Measurements from ENCODE around the gene ST6GALNAC5.

The ST6GALNAC5 gene

GRCh38 chr1:77031106-77031662 lies 163.9 kb downstream of the ST6GALNAC5 start:
- peaks cover 35% of the 10 kb centered on the region for H3K4me1 ChIP-seq (ENCODE audit: insufficient read depth, low read length)
- H3K27me3 ChIP-seq (ENCODE audit: insufficient read depth, low read length): no peaks in the 10 kb centered on the region
- H3K36me3 ChIP-seq (ENCODE audit: insufficient read depth, low read length): no peaks in the 10 kb centered on the region
- H3K4me3 ChIP-seq (ENCODE audit: low read length): no peak overlapping the region
- H2AFZ ChIP-seq (ENCODE audit: low read depth, low read length): no peak overlapping the region
- H3K9me3 ChIP-seq (ENCODE audit: low read length): no peaks in the 10 kb centered on the region

DNA sequence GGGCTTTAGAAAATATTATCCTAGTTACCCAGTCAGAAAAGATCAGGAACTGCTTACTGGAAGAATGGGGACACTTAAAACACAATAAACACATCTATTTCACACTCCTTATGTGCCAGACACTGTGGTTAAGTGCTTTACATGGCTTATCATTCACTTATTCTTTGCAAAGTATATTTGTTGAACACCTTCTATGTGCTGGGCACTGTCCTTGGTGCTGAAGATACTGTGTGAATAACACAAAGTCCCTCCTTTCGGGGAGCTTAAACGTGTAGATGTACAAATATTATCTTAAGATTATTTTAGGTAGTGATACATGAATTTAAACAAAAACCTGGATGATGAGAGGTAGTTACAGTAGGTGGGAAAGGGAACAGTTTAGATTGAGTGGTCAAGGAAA lies 169.3 kb downstream of the ST6GALNAC5 start:
- H3K9me3 ChIP-seq (ENCODE audit: low read length): peaks cover 3% of the 10 kb centered on the region

GRCh38 chr1:77037038-77037437 lies 169.8 kb downstream of the ST6GALNAC5 start:
- no peaks in the 10 kb centered on the region for H3K36me3 ChIP-seq (ENCODE audit: insufficient read depth, low read length)
- H3K27me3 ChIP-seq (ENCODE audit: insufficient read depth, low read length): no peaks in the 10 kb centered on the region
- H3K9me3 ChIP-seq (ENCODE audit: low read length): peaks cover 3% of the 10 kb centered on the region
- H3K4me1 ChIP-seq (ENCODE audit: insufficient read depth, low read length): no peaks in the 10 kb centered on the region
- H3K4me3 ChIP-seq (ENCODE audit: low read length): no peak overlapping the region
- no peak overlapping the region for H2AFZ ChIP-seq (ENCODE audit: low read depth, low read length)

More for the DNA sequence above, 169.3 kb downstream of the ST6GALNAC5 start:
- H3K4me3 ChIP-seq (ENCODE audit: low read length): no peak overlapping the region
- no peaks in the 10 kb centered on the region for H3K27me3 ChIP-seq (ENCODE audit: insufficient read depth, low read length)
- H3K36me3 ChIP-seq (ENCODE audit: insufficient read depth, low read length): no peaks in the 10 kb centered on the region
- H3K4me1 ChIP-seq (ENCODE audit: insufficient read depth, low read length): no peaks in the 10 kb centered on the region
- H2AFZ ChIP-seq (ENCODE audit: low read depth, low read length): no peak overlapping the region

- Histone ChIP-seq H2AFZ (ENCODE audit: low read depth, low read length) (no peak overlapping the region), H3K4me3 (ENCODE audit: low read length) (no peak overlapping the region), H3K36me3 (ENCODE audit: insufficient read depth, low read length) (no peaks in the 10 kb centered on the region), H3K4me1 (ENCODE audit: insufficient read depth, low read length) (no peaks in the 10 kb centered on the region), H3K27me3 (ENCODE audit: insufficient read depth, low read length) (no peaks in the 10 kb centered on the region), H3K9me3 (ENCODE audit: low read length) (peaks cover 3% of the 10 kb centered on the region)
Observed at GRCh38 chr1:77038000-77038399, 170.7 kb downstream of the ST6GALNAC5 start.

GRCh38 chr1:77039111-77039510 lies 171.8 kb downstream of the ST6GALNAC5 start:
- H2AFZ ChIP-seq (ENCODE audit: low read depth, low read length): no peak overlapping the region
- H3K36me3 ChIP-seq (ENCODE audit: insufficient read depth, low read length): no peaks in the 10 kb centered on the region
- H3K4me1 ChIP-seq (ENCODE audit: insufficient read depth, low read length): no peaks in the 10 kb centered on the region
- H3K4me3 ChIP-seq (ENCODE audit: low read length): no peak overlapping the region
- H3K27me3 ChIP-seq (ENCODE audit: insufficient read depth, low read length): no peaks in the 10 kb centered on the region
- H3K9me3 ChIP-seq (ENCODE audit: low read length): peaks cover 3% of the 10 kb centered on the region

GRCh38 chr1:77039739-77040138 lies 172.5 kb downstream of the ST6GALNAC5 start:
- H3K4me1 ChIP-seq (ENCODE audit: insufficient read depth, low read length): no peaks in the 10 kb centered on the region
- no peaks in the 10 kb centered on the region for H3K36me3 ChIP-seq (ENCODE audit: insufficient read depth, low read length)
- no peak overlapping the region for H2AFZ ChIP-seq (ENCODE audit: low read depth, low read length)
- no peak overlapping the region for H3K4me3 ChIP-seq (ENCODE audit: low read length)
- H3K27me3 ChIP-seq (ENCODE audit: insufficient read depth, low read length): no peaks in the 10 kb centered on the region
- H3K9me3 ChIP-seq (ENCODE audit: low read length): peaks cover 3% of the 10 kb centered on the region

- Histone ChIP-seq H3K27me3 (ENCODE audit: insufficient read depth, low read length) (no peaks in the 10 kb centered on the region), H3K4me3 (ENCODE audit: low read length) (no peak overlapping the region), H3K9me3 (ENCODE audit: low read length) (peaks cover 3% of the 10 kb centered on the region), H3K4me1 (ENCODE audit: insufficient read depth, low read length) (no peaks in the 10 kb centered on the region), H2AFZ (ENCODE audit: low read depth, low read length) (no peak overlapping the region), H3K36me3 (ENCODE audit: insufficient read depth, low read length) (no peaks in the 10 kb centered on the region)
Observed at GRCh38 chr1:77040826-77041225, 173.5 kb downstream of the ST6GALNAC5 start.

GRCh38 chr1:77044133-77044849 lies 177.0 kb downstream of the ST6GALNAC5 start:
- Histone ChIP-seq H3K9me3 (ENCODE audit: low read length) (no peaks in the 10 kb centered on the region), H3K4me1 (ENCODE audit: insufficient read depth, low read length) (peaks cover 5% of the 10 kb centered on the region), H3K4me3 (ENCODE audit: low read length) (no peak overlapping the region), H3K36me3 (ENCODE audit: insufficient read depth, low read length) (no peaks in the 10 kb centered on the region), H2AFZ (ENCODE audit: low read depth, low read length) (no peak overlapping the region), H3K27me3 (ENCODE audit: insufficient read depth, low read length) (no peaks in the 10 kb centered on the region)

- no peak overlapping the region for H2AFZ ChIP-seq (ENCODE audit: low read depth, low read length)
- H3K4me3 ChIP-seq (ENCODE audit: low read length): no peak overlapping the region
- no peaks in the 10 kb centered on the region for H3K9me3 ChIP-seq (ENCODE audit: low read length)
- no peaks in the 10 kb centered on the region for H3K36me3 ChIP-seq (ENCODE audit: insufficient read depth, low read length)
- peaks cover 5% of the 10 kb centered on the region for H3K4me1 ChIP-seq (ENCODE audit: insufficient read depth, low read length)
- no peaks in the 10 kb centered on the region for H3K27me3 ChIP-seq (ENCODE audit: insufficient read depth, low read length)
Observed at GRCh38 chr1:77047575-77047974, 180.3 kb downstream of the ST6GALNAC5 start.

- peaks cover 5% of the 10 kb centered on the region for H3K4me1 ChIP-seq (ENCODE audit: insufficient read depth, low read length)
- H3K27me3 ChIP-seq (ENCODE audit: insufficient read depth, low read length): no peaks in the 10 kb centered on the region
- H3K9me3 ChIP-seq (ENCODE audit: low read length): no peaks in the 10 kb centered on the region
- no peaks in the 10 kb centered on the region for H3K36me3 ChIP-seq (ENCODE audit: insufficient read depth, low read length)
- H3K4me3 ChIP-seq (ENCODE audit: low read length): no peak overlapping the region
- no peak overlapping the region for H2AFZ ChIP-seq (ENCODE audit: low read depth, low read length)
Observed at GRCh38 chr1:77047978-77048614, 180.8 kb downstream of the ST6GALNAC5 start.

GRCh38 chr1:77048615-77049005 lies 181.3 kb downstream of the ST6GALNAC5 start:
- no peaks in the 10 kb centered on the region for H3K27me3 ChIP-seq (ENCODE audit: insufficient read depth, low read length)
- no peaks in the 10 kb centered on the region for H3K9me3 ChIP-seq (ENCODE audit: low read length)
- no peak overlapping the region for H2AFZ ChIP-seq (ENCODE audit: low read depth, low read length)
- peaks cover 5% of the 10 kb centered on the region for H3K4me1 ChIP-seq (ENCODE audit: insufficient read depth, low read length)
- no peak overlapping the region for H3K4me3 ChIP-seq (ENCODE audit: low read length)
- no peaks in the 10 kb centered on the region for H3K36me3 ChIP-seq (ENCODE audit: insufficient read depth, low read length)

DNA sequence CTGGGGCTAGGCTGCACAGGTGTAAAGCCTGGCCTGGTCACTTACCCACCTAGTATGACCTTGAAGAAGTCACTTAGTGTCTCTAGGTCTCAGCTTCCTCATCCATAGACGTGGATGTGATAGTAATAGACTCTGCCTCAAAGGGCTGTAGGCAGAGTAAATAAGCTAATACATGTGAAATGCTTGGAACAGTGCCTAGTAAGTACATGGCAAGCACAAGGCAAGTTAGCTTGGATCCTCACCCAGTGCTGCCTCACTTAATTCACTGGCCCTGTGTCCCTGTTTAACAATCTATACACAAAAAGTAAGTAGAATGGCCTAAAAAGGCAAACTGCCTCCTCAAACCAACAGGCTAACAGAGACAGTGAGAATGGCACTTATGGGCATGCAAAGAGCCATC lies 184.1 kb downstream of the ST6GALNAC5 start:
- H3K9me3 ChIP-seq (ENCODE audit: low read length): peaks cover 2% of the 10 kb centered on the region
- H2AFZ ChIP-seq (ENCODE audit: low read depth, low read length): no peak overlapping the region
- H3K36me3 ChIP-seq (ENCODE audit: insufficient read depth, low read length): peaks cover 4% of the 10 kb centered on the region
- H3K4me1 ChIP-seq (ENCODE audit: insufficient read depth, low read length): peaks cover under 1% of the 10 kb centered on the region
- no peak overlapping the region for H3K4me3 ChIP-seq (ENCODE audit: low read length)
- no peaks in the 10 kb centered on the region for H3K27me3 ChIP-seq (ENCODE audit: insufficient read depth, low read length)

DNA sequence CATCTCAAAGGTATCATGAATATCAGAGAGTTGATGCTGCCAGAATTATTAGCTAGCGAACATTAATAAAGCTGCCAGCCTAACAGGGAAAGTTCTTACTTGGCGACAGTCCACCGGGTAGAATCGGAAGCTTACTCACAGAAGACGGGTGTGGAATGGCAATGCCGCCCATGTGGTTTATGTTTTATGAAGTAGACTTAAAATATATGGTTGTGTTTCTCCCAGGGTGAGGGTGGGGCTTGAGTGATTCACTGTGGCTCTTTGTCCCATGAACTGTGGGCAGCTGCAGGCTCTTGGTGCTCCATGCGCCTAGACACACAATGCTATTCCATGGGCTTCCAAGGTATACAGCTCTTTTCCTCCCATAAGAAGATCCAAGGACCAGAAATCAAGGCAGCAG lies 189.2 kb downstream of the ST6GALNAC5 start:
- peaks cover 6% of the 10 kb centered on the region for H3K4me1 ChIP-seq (ENCODE audit: insufficient read depth, low read length)
- H3K27me3 ChIP-seq (ENCODE audit: insufficient read depth, low read length): no peaks in the 10 kb centered on the region
- no peak overlapping the region for H3K4me3 ChIP-seq (ENCODE audit: low read length)
- no peak overlapping the region for H2AFZ ChIP-seq (ENCODE audit: low read depth, low read length)
- peaks cover 2% of the 10 kb centered on the region for H3K9me3 ChIP-seq (ENCODE audit: low read length)
- peaks cover 4% of the 10 kb centered on the region for H3K36me3 ChIP-seq (ENCODE audit: insufficient read depth, low read length)
